Stimulated activated CD8-positive, alpha-beta memory T cell treated with anti-CD3 and anti-CD28 coated beads, Interleukin-2, amount 100 ng/mL, for 1 hour (primary cell): Measurements from ENCODE around the gene RAPGEF4.

ENCODE experiments used
- DNase-seq, 2 donors: peaks; one replicate each; pipeline ENCODE4 v3.0.0-alpha.2; 2020; ENCODE audit warnings: low read depth in 2 of 2

RAPGEF4 gene

GRCh38 chr2:172967036-172967982, 231.7 kb downstream of the RAPGEF4 start:
- no peak for DNase-seq

GRCh38 chr2:172968061-172968469, 232.4 kb downstream of the RAPGEF4 start:
- DNase-seq = no peak

GRCh38 chr2:172969166-172969565, 233.5 kb downstream of the RAPGEF4 start:
- no peak for DNase-seq

- no peak for DNase-seq
These were observed 234.0 kb downstream of the RAPGEF4 start for GRCh38 chr2:172969609-172970008.

DNA sequence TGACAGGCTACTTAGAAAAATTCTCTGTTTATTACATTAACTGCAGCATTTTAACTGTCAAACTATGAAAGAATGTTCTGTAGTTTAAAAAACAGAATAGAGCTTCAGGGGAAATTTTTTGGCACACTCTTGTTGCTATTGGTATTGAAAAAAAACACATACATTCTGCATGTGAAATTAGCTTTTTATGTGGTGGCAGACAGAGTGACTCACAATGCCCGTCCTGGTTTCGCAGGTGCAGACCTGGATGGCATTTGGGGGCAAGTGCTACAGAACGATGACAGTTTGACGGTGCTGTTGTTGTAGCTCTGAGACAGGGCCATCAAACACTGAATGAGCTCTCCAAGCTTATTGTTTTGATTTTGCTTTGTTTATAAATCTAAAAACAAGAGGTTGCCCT, 235.0 kb downstream of the RAPGEF4 start:
- peak in 1 of 2 donors; percentile 4 for DNase-seq

DNA sequence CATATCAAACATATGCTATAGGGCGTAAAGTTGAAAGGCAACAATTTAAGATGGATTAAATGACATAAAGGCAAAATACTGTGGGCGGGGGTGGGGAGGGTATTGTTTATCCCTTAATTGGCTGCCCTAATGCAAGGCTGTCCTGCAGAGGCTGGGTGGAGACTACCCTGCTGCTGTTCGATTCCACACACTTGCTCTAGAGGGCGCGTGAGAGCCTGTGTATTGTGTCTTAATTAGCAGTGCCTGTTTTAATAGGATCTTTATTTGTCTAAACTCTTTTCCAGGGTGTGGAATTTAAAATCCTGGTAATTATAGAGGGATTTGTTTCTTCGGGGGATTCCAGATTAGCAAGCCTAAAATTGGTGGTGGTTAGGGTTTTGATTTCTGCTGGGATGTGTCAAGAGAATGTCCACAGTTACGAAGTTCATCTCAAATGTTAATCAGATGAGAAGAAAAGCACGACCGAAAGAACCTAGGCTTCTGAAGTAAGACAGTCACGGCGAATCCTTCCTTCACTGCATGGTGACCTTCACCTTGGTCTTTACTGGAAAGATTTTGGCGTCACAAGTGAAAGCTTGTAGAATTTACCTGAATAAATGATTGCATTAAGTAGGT, 236.5 kb downstream of the RAPGEF4 start:
- DNase-seq = no peak

- DNase-seq = no peak
These were observed 239.1 kb downstream of the RAPGEF4 start for GRCh38 chr2:172974762-172975161.

DNA sequence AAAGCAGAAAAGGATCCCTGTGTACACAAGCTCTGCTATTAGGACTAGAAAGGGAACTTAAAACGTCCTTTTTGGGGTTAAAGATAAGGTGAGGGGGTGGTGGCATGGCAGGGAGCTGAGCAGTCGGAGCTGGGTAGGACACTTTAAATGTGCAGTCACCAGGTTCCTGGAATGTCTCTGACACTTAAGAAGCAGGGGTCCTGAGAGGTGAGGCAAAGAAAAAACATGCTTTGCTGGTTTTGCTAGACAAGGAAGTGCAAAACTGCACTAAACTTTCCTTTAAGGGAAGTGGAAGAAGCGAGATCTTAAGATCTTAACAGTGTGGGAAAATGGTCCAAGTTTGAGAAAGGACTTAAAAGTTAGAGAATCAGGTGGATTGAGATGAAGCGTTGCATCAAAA, 240.5 kb downstream of the RAPGEF4 start:
- DNase-seq = no peak

DNA sequence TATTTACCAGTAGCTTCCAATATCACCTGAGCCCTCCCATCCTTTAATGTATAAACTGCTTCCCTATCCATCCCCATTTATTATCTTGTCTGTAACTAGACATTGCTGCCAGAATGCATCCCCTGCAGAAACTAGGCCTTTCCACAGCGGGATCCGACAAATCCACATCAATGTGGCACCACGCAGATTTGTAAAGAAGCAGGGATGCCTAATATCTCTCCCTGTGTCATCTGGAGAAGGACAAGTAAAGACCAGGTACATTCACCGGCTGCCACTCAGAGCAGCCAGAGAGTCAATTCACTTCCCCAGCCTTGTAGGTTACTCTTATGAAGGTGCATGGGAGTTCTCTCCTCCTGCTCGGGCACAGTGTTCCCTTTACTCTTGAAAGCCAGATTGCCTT, 241.2 kb downstream of the RAPGEF4 start:
- no peak for DNase-seq

- DNase-seq = no peak
These were observed 241.8 kb downstream of the RAPGEF4 start for GRCh38 chr2:172977270-172978062.

DNA sequence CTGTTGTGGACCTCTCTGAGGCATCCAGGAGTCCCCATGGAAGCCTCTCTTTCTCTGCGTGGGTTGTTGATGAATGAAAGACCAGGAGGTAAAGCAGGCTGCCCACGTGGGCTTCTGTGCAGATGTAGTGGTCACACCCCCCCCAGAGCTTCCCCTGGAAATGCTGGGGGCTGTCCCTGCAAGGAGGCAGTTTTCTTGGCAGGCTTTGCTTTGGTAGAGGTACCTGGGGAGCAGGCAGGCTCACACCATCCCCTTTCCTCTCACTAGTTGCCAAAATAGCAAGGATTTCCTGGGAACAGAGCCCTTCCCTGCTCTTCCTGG, 242.4 kb downstream of the RAPGEF4 start:
- no peak for DNase-seq

DNA sequence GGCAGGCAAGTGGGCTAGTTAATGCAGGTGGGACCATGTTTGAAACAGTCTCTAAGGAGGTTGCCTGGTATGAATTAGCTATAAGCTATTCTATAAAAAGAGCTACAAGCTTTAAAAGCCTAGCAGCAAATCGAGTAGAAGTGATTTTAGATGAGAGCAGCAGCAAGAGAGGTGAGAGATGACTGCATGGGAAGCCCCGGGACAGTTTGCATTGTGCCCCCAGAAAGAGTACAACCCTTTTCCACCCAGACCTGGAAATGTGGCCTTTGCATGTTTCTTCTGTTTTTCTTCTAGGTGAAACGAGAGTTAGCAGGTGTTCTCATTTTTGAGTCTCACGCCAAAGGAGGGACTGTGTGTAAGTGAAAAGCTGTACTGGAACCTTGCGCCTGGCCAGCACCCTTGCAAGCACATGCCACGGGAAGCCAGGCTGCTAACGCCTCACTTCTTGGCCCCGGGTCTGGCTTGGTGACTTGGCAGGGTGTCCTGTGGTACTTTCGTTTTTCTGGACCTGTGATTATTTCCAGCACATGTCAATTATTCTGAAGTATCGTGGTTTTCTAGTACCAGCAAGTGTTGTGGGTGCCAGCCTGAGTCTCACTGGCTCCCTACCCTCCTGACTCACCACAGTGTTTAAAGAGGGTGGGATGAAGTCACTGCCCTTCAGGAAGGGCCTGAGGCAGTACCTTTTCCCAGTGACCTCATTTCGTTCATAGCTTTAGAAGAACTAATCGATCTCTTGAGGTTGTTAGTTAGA, 249.7 kb downstream of the RAPGEF4 start:
- no peak for DNase-seq

GRCh38 chr2:172986040-172986439, 250.4 kb downstream of the RAPGEF4 start:
- no peak for DNase-seq

GRCh38 chr2:172988728-172989127, 253.1 kb downstream of the RAPGEF4 start:
- no peak for DNase-seq

DNA sequence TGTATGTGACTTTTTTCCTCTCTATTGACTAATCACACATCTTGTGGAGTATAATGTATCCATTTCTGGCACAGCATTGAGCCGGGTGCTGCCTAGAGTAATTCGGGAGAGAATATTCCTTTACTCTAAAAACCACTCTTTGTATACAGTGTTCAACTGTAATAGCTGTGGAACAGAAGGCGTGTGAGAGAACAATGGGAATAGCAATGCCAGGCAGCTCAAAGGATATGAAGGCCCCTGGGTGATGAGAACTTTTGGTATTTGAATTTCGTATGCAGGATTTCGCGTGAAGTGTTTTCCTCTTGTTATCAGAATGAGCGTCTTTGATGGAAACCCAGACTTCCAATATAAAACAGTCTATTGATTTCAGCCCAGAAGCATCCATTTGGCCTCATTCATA, 255.4 kb downstream of the RAPGEF4 start:
- DNase-seq = no peak

DNA sequence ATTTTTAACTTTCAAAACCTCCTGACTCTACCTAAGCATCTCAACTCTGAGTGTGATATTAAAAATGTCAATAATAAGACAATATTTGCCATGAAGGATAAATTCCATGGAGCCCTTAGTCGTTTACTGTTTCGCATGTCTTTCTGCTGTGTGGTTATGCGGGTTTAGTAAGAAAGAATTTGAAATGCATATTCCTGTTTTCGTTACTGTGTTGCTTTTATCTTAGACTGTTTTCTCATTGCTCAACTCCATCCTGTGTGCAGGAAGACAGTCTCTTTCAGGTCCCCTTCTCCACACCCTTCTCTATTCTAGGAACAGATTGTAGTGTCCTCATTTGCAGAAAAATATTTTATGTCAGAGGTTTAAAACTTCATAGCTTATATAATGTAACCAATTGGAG, 257.5 kb downstream of the RAPGEF4 start:
- no peak for DNase-seq

- DNase-seq = no peak
These were observed 258.5 kb downstream of the RAPGEF4 start for GRCh38 chr2:172993931-172994717.

- DNase-seq = no peak
These were observed 259.2 kb downstream of the RAPGEF4 start for GRCh38 chr2:172994864-172995263.

DNA sequence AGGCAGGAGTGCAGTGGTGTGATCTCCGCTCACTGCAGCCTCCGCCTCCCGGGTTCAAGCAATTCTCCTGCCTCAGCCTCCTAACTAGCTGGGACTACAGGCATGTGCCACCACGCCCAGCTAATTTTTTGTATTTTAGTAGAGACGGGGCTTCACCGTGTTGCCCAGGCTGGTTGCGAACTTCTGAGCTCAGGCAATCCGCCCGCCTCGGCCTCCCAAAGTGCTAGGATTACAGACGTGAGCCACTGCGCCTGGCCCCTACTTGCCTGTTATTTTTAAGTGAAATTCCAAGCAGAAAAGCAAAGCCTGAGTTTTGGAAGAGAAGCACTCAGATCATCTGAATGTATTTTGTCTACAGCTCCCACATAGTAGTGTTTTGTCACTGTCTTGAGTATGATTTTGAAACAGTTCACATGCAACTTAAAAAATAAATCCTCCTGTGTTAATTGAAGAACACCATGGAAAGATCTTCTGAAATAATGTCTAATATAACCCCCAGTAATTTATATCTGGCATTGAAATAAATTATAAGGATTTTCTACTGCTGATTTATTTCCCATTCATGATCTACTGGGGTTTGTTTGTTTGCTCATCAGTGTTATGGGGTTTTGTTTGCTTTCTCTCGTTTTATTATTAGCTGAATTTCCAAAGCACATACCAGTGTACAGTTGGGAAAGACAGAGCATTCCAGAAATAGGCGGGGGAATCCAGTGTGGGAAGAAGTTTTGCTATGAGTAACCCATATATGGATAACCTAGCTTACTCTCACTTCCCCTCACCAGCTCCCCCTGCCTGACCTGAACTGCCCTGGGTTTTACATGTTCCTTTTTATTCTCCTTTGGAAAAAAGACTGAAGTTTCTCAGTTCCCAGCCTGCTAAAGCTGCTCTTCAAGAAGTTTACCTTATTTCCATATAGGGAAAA, 259.9 kb downstream of the RAPGEF4 start:
- no peak for DNase-seq

DNA sequence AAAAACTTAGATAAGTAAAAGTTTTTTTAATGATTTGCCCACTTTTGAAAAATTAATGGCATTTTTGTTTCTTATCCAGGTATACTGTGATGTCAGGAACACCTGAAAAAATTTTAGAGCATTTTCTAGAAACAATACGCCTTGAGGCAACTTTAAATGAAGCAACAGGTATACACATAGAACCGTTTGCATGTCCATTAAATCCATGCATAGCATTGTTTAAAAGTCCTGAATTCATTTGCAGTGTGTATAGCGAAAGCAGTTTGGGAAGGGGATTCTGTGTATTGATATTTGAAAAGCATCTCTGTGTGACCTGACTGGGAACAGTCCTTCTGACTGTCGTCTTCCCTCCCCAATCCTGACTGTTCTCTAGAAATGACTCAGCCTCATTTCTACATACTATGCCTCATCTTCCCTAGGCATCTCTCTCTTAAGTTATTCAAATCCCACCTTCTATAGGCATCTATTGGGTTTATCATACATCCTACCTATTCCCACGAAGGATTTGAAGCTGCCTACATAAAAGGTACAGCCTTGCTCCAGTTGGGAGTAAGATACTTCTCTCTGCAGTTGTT, 260.8 kb downstream of the RAPGEF4 start:
- DNase-seq = no peak
